Measurements from ENCODE around the gene TSPAN18.

GRCh38 chr11:44885065-44885810, 158.5 kb downstream of the TSPAN18 start:
- no peak for TF ChIP-seq CTCF (IDR thresholded peaks at IDR 0.05; ENCODE audit: poor library complexity)
- no peak for TF ChIP-seq EZH2phosphoT487 (IDR thresholded peaks at IDR 0.05; ENCODE audit: low read depth, severe bottlenecking, unreplicated experiment)
